Activated T-cell treated with anti-CD3 and anti-CD28 coated beads for 1 hour (primary cell): ENCODE data around the gene ESRRA.
A peak's percentile ranks its signal among the peaks of the same experiment; 100 is the strongest.

Experiments used
- DNase-seq: peaks from one replicate; pipeline ENCODE4 v3.0.0-alpha.2; 2020; ENCODE audit warnings: low read depth

Gene ESRRA

GRCh38 chr11:64305075-64305690, at the start of gene ESRRA:
Gene ESRRA (plus strand): TSS chr11:64305524. CDS start chr11:64307180, 1,656 bp downstream.
- DNase-seq, result peak; percentile 100

DNA sequence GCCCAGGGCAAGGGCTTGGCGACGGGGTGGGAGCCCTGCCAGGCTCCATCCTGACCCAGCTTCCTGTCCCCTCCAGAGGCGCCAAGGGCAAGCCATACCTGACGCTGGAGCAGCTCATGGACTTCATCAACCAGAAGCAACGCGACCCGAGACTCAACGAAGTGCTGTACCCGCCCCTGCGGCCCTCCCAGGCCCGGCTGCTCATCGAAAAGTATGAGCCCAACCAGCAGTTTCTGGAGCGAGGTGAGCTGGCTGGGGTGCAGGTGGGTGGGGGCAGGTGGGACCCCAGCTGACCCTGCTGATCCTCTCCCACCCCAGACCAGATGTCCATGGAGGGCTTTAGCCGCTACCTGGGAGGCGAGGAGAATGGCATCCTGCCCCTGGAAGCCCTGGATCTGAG, 49.0 kb upstream of the ESRRA start:
- no peak for DNase-seq

DNA sequence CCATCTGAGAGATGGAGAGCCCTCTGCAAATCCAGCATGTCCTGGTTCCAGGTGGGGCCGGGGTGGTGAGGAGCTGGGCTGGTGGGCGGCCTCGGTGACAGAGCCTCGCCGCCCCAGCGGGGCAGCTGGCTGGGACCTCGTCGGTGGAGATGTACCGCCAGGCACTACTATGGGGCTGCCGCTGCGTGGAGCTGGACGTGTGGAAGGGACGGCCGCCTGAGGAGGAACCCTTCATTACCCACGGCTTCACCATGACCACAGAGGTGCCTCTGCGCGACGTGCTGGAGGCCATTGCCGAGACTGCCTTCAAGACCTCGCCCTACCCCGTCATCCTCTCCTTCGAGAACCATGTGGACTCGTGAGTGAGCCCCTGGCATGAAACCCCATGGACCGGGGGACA, 47.0 kb upstream of the ESRRA start:
- DNase-seq, result no peak

DNA sequence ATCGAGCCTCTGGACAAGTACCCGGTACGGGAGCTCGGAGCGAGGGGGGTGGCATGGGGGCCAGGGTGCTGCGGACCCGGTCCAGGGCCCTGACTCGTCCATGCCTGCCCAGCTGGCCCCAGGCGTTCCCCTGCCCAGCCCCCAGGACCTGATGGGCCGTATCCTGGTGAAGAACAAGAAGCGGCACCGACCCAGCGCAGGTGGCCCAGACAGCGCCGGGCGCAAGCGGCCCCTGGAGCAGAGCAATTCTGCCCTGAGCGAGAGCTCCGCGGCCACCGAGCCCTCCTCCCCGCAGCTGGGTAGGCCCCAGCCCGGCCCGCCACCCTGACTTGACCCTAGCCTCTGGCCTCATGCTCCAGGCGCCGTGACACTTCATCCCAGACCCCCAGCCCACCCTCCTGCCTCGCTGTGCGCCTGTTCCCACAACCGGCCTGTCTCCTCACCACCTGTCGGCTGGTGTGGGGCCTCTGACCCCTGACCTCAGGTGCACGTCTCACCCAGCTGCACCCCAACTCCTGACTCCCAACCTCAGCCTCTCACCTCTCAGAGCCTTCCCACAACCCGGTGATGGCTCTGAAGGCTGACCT, 46.3 kb upstream of the ESRRA start:
- DNase-seq, result no peak

DNA sequence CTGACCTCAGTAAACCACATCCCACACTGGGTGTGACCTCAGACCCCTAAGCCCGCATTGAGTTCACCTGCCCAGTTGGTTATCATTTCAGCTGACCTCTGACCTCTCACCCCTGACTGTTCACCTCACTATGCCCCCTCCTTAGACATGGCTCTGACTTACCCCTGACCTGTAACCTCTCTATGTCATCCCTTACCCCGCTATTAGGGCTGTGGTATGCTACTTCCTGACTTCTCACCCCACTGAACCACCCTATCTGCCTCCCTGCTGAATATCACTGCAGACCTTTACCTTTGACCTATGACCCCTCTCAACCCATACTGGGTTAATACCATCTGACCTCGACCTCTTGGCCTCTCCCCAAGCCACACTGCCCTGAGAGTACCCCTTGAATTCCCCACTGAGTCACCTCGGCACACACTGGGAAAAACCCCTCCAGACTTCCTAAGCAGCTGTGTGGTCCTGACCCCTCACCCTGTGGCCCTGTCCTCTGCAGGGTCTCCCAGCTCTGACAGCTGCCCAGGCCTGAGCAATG, 45.7 kb upstream of the ESRRA start:
- no peak for DNase-seq

- DNase-seq, result no peak
Observed at GRCh38 chr11:64260147-64260708, 45.1 kb upstream of the ESRRA start.

DNA sequence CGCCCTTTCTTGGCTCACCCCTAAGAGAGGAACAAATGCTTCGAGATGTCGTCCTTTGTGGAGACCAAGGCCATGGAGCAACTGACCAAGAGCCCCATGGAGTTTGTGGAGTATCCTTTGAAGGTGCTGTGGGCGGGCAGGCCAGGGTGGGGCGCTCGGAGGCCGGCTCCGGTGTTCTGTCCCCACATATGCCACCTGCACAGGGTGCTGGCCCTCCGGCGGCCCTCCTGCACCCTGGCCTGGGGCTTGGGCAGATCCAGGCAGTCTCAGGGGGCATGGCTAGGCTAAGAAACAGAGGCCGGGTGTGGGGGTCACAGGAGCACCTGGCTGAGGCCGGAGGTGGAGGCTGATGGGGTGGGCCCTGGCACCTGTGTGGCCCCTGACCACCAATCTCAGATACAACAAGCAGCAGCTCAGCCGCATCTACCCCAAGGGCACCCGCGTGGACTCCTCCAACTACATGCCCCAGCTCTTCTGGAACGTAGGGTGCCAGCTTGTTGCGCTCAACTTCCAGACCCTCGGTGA, 43.7 kb upstream of the ESRRA start:
- DNase-seq, result no peak

GRCh38 chr11:64262271-64263002, 42.9 kb upstream of the ESRRA start:
- DNase-seq, result no peak

GRCh38 chr11:64263021-64263946, 42.0 kb upstream of the ESRRA start:
- DNase-seq, result no peak

- DNase-seq, result no peak
Observed at GRCh38 chr11:64263947-64264317, 41.4 kb upstream of the ESRRA start.

- DNase-seq, result no peak
Observed at GRCh38 chr11:64264371-64264852, 40.9 kb upstream of the ESRRA start.

GRCh38 chr11:64265176-64266160, 39.9 kb upstream of the ESRRA start:
- no peak for DNase-seq

- DNase-seq, result no peak
Observed at GRCh38 chr11:64266339-64266738, 39.0 kb upstream of the ESRRA start.

DNA sequence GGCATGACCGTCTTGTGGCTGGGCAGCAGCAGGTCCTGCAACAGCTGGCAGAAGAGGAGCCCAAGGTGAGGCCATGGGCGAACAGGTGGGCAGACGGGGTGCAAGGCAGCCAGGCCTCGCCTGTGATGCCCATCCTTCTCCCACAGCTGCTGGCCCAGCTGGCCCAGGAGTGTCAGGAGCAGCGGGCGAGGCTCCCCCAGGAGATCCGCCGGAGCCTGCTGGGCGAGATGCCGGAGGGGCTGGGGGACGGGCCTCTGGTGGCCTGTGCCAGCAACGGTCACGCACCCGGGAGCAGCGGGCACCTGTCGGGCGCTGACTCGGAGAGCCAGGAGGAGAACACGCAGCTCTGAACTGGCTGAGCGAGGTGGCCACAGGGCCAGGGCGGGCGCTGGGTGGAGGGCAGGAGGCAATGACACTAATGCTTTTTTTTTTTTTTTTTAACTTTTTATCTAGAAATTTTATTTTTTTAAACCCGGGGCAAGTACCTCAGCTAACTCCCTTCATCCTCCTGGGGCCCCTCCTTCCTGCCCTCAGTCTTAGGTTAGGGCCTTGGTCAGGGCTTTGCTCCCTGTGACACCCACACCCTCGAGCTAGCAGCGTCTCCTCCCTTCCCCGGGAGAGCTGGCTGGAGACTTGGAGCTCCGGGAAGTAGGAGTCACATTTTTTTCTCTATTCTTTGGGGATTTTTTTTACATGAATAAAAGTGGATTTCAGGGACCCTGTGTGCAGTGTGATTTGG, 37.9 kb upstream of the ESRRA start:
- no peak for DNase-seq

DNA sequence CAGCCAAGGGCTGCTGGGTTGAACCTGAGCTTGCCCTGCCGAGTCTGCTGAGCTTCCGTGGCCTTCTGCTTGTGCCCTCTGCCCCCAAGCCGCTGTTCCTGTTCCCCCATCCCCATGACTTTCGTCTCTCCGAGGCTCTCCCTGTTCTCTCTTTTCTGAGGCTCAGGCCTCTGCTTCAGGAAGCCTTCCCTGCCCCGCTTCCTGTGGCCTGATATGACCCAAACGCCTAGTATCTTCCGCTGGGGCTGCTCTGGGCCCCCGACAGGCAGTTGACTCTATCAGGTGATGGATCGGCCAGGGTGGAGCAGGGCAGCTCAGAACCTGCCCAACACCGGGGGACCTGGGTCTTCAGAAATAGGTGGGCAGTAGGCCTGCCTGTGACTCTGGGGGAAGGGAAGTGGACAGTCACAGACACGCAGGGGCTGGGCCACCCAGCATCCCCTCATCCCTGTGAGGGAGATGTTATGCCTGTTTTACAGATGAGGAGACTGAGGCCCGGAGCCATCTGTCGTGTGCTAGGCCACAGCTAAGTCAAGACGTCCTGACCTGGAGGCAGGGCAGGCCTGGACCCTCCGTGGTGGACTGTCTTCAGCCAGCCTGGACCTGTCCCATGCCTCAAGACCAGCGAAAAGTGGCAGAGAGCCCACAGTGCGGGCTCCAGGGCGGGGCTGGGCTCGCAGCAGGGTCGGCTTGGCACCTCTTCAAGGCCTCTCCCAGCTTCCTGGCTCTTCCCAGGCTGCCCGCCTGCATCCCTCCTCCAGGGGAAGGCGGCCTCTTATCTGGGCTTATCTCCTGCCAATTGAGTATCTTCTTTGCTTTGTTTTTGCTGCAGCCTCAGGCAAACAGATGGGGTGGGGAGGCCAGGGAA, 37.1 kb upstream of the ESRRA start:
- no peak for DNase-seq

- DNase-seq, result peak; percentile 26
Observed at GRCh38 chr11:64268893-64269539, 36.3 kb upstream of the ESRRA start.

GRCh38 chr11:64269540-64270220, 35.6 kb upstream of the ESRRA start:
- DNase-seq, result peak; percentile 94
